Measurements from ENCODE around the gene NUTM2F.
"Not testable (repeated sequence)": the region's sequence is repeated elsewhere in the genome, so short reads cannot be mapped to it uniquely, and the experiment has no call there.

The NUTM2F gene

GRCh38 chr9:94315034-94315984 lies 13.1 kb downstream of the NUTM2F start:
- DNase-seq, result not testable (repeated sequence)

DNA sequence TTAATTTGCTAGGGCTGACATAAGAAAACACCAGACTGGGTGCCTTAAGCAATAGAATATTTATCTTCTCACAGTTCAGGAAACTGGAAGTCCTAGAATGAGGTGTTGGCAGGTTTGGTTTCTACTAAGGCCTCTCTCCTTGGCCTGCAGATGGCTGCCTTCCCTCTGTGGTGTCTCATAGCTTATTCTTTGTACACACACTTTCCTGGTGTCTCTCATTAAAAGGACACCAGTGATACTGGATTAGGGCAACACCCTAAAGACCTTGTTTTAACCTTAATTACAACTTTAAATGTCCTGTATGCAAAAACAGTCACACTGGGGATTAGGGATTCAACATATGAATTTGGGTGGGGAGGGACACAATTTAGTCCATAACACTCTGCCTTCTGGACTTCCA lies 25.1 kb downstream of the NUTM2F start:
- no peak for DNase-seq

DNA sequence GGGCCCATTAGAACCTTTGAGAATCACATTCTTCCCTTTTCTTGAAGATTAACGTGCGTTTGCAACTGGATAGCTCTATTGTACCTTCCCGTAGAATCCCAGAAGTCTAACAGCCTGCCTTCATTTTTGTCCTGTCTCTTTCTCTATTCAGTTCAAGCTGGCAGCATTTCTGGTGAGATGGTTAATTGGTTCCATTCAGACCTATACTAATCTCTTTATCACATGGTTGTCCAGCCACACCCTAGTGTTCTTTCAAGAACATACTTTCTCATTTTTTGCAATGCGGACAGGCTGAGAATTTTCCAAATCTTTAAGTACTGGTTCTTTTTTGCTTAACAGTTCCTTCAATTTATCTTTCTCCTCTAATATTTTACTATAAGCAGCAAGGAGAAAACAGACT lies 26.0 kb downstream of the NUTM2F start:
- DNase-seq, result no peak

DNA sequence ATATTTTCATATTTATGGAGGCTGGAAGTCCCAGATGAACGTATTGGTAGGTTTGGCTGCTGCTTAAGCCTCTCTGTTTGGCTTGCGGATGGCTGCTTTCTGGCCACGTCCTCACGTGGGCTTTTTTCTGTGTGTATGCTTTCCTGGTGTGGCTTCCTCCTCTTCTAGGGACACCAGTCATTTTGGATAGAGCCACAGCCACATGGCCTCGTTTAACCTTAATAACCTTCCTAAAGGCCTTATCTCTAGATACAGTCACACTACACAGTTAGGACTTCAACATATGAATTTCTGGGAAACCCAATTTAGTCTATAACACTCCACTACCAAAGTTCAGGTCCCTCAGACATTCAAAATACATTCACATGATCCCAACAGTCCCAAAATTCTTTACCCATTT lies 26.9 kb downstream of the NUTM2F start:
- no peak for DNase-seq

DNA sequence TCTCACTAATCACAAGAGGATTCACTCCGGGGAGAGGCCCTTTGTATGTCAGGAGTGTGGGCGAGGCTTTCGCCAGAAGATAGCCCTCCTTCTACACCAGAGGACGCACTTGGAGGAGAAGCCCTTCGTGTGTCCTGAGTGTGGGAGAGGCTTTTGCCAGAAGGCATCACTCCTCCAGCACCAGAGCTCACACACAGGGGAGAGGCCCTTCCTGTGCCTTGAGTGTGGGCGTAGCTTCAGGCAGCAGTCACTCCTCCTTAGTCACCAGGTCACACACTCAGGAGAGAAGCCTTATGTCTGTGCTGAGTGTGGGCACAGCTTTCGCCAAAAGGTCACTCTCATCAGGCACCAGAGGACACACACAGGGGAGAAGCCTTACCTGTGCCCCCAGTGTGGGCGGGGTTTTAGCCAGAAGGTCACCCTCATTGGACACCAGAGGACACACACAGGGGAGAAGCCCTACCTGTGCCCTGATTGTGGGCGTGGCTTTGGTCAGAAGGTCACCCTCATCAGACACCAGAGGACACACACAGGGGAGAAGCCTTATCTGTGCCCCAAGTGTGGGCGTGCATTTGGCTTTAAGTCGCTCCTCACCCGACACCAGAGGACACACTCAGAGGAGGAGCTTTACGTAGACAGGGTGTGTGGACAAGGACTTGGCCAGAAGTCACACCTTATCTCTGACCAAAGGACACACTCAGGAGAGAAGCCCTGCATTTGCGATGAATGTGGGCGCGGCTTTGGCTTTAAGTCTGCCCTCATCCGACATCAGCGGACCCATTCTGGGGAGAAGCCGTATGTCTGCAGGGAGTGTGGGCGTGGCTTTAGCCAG lies 27.8 kb downstream of the NUTM2F start:
- no peak for DNase-seq

DNA sequence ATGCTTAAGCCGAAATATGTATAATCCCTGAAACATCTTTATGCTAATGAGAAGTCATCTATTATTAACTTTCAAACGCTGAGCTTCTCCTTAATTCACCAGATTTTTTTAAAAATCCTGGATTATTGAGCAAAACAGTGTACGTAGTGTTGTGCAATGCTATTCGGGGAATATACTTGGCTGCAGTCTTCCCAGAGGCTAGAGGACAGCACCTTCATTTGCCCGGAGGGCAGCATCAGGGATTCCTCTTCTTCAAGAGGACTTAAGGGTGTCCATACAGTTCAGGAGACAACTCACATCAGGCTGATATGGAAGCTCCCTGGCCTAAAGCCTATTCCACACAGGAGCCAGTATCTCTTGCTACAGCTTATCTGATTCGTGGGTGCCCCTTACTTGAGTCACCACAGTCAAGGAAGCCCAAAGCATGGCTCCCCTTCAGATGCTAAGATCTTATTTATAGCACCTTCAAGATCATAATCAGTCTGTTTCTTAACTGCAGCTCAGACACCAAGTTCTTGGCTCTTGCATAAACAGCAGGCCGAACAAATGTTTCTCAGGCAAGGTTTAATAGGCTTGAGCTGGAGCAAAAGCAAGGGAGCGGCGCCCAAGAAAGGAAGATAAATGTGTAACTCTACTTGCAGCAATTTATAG lies 29.4 kb downstream of the NUTM2F start:
- no peak for DNase-seq

- DNase-seq, result no peak
Observed at GRCh38 chr9:94289691-94290090, 38.8 kb downstream of the NUTM2F start.

GRCh38 chr9:94287877-94288513 lies 40.4 kb downstream of the NUTM2F start:
- no peak for DNase-seq

DNA sequence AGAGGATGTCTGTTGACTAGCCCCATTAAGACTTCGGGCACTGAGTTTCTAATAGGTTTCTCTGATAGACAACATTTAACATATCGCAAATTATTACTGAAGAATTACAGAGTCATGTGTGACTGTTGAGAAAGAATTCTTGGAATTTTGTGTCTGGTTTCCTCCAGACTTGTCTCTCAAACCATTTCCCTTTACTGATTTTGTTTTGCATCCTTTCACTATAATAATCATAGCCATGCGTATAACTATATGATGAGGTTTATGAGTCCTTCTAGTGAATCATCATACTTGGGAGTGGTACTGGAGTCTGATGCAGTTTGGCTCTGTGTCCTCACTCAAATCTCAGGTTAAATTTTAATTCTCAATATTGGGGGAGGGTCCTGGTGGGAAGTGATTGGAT lies 42.3 kb downstream of the NUTM2F start:
- peak; percentile 28 for DNase-seq

DNA sequence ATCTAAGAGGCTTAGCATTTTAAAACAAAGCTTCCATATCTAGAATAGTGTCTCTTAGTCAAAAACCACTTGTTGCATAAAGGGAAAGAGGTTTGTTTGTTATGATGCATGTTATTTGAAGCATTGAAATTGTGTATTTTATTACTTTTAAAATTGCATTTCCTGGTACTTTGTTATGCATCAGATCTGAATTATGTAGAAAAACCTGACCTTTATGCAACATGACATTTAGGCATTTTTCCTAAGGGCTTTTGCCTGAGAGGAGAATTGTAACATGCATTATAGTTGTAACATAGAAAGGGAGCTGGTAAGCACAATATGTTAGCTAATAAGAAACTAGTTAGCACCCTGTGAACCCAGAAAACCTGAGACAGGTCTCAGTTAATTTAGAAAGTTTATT lies 47.3 kb downstream of the NUTM2F start:
- no peak for DNase-seq

GRCh38 chr9:94280409-94280989 lies 47.9 kb downstream of the NUTM2F start:
- DNase-seq, result no peak

DNA sequence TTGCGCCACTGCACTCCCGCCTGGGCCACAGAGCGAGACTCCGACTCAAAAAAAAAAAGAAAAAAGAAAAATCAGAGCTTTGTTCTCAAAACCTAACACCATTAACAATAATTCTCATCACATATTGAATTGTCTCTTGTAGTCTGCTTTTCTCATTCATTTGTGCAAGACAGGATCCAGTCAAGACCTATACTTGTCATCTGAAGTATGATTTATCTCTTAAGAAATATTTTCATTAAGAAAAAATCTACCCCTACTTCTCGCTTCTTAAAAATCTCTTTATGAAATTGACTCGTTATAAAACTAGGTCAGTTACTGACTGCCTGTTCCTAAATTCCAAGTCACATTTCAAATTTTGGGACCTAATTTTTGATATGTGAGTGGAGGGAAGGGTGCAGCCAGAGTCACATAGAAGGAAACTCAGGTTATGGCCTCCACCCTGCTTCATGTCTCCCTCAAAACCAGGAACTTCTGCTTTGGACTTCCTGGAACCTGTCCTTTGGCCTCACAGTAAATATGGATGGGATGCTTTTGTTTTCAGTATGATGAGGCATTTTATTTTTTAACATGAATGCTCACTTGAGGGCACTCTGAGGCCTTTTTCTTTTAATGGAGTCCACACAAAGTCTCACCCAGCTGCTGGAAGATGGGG lies 50.4 kb downstream of the NUTM2F start:
- no peak for DNase-seq

DNA sequence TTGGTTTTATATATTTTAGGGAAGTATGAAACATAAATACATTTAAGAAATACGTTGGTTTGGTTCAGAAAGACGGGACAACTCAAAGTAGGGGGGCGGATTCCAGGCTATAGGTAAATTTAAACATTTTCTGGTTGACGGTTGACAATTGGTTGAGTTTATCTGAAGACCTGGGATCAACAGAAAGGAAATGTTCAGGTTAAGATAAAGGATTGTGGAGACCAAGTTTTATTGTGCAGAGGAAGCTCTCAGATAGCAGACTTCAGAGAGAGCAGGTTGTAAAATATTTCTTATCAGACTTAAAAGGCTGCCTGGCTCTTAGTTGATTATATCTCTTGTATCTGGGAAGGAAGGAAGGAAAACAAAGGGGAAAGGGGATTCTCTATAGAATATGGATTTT lies 51.4 kb downstream of the NUTM2F start:
- not testable (repeated sequence) for DNase-seq

DNA sequence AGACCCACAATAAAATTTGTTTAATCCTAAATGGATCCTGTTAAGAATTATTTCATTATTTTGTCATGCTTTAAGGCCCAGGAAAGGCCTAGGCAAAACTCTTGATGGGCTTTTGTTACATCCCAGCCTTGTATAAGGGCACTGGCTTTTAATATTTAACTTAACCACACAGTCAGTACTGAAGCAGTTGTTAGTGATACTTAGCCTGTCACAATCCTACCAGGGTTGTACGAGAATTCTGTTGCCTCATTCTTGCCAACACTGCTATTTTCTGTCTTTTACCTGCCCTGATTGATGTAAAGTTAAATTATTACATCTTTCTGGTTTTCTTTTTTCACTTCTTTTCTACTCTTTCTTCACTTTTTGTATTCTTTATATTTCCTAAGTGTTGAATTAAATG lies 58.4 kb downstream of the NUTM2F start:
- no peak for DNase-seq

DNA sequence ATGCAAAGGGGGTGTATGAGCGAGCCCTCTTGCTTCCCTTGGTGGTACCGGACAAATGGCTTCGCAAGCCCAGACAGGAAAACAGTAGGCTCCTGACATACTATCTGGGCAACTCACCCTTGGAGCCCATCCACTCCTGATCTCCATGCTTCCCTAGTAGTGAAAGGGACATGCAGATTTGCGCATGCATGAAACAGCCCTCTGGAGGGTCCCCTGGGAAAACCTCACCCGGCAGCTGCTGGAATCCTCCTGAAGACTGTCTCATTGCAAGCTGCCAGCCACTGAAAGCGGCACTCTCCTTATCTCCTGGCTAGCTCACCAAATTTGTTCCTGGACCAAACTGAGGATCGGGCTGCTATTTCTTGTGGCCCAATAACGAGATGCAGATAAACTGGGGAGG lies 59.2 kb downstream of the NUTM2F start:
- DNase-seq, result no peak

All from fibroblast of skin of right quadriceps (primary cell).